OCI-LY7 (cell line): ENCODE data around the gene MYL6. TPM values are rescaled to one million over a fixed set of nuclear protein-coding genes. Genes with fewer than 3 reads are reported as not detected.

Experiments used
- BruUV-seq: library from RNA; stranded (reverse); fragments of 400-500 nt; replicated peaks from 2 replicates; lab custom pipeline; 2021; lab: Mats Ljungman, UMichigan
- CTCF ChIA-PET: fragments of 300-600 bp; sonication (Branson Sonifier 250); formaldehyde crosslinking; loops from one replicate; lab custom pipeline; 2022; ENCODE audit warnings: antibody characterized with exemption; ENCODE audit not compliant: unreplicated experiment; lab: Charles Lee
- POLR2A ChIA-PET: fragments of 300-600 bp; sonication (Branson Sonifier 250); formaldehyde crosslinking; loops from one replicate; lab custom pipeline; 2022; ENCODE audit warnings: antibody characterized with exemption; lab: Charles Lee
- DNase-seq: peaks from one replicate; pipeline ENCODE4 v3.0.0-alpha.2; 2015; ENCODE audit warnings: low spot score
- H2AFZ ChIP-seq: fragments of 200-600 bp; sonication (generic), shearing (Covaris generic); 2 replicates; pipeline ENCODE4 v1.6.1; 2014; ENCODE audit warnings: mild to moderate bottlenecking, antibody characterized with exemption, low read length, moderate library complexity
- H3K27ac ChIP-seq: fragments of 200-600 bp; sonication (generic); 2 replicates; pipeline ENCODE4 v1.5.1; 2014; ENCODE audit warnings: mixed run types, low read depth, mild to moderate bottlenecking, moderate library complexity, low read length, inconsistent platforms; ENCODE audit not compliant: poor library complexity, severe bottlenecking
- H3K36me3 ChIP-seq: fragments of 200-600 bp; sonication (generic); 2 replicates; pipeline ENCODE4 v1.6.1; 2014; ENCODE audit warnings: mild to moderate bottlenecking, antibody characterized with exemption, low read length, moderate library complexity, mixed read lengths; ENCODE audit not compliant: insufficient read depth
- H3K4me1 ChIP-seq: fragments of 200-600 bp; sonication (generic); 2 replicates; pipeline ENCODE4 v1.5.1; 2014; ENCODE audit warnings: mild to moderate bottlenecking, low read length; ENCODE audit not compliant: insufficient read depth, poor library complexity, severe bottlenecking
- H3K4me2 ChIP-seq: fragments of 200-600 bp; sonication (generic); 2 replicates; pipeline ENCODE4 v1.6.1; 2014; ENCODE audit warnings: mild to moderate bottlenecking, low read length
- H3K4me3 ChIP-seq: fragments of 200-600 bp; sonication (generic); 2 replicates; pipeline ENCODE4 v1.5.1; 2014; ENCODE audit warnings: mild to moderate bottlenecking, low read depth, low read length; ENCODE audit not compliant: poor library complexity, severe bottlenecking
- H3K79me2 ChIP-seq: fragments of 200-600 bp; sonication (generic); 2 replicates; pipeline ENCODE4 v1.6.1; 2016; ENCODE audit warnings: low read depth, mild to moderate bottlenecking, low read length, moderate library complexity, mixed read lengths; ENCODE audit not compliant: insufficient read depth
- H3K9me2 ChIP-seq: fragments of 200-600 bp; sonication (generic); 2 replicates; pipeline ENCODE4 v1.6.1; 2016; ENCODE audit warnings: mild to moderate bottlenecking, low read length, mixed read lengths; ENCODE audit not compliant: insufficient read depth
- H3K9me3 ChIP-seq: fragments of 200-600 bp; sonication (generic); 2 replicates; pipeline ENCODE4 v1.6.1; 2014; ENCODE audit warnings: mild to moderate bottlenecking, mixed run types, low read length, mixed read lengths
- H4K20me1 ChIP-seq: fragments of 200-600 bp; sonication (generic); 2 replicates; pipeline ENCODE4 v1.6.1; 2014; ENCODE audit warnings: mild to moderate bottlenecking, antibody characterized with exemption, low read length, moderate library complexity, mixed read lengths; ENCODE audit not compliant: insufficient read depth
- CTCF ChIP-seq: fragments of 200-600 bp; sonication (generic); conservative IDR thresholded peaks from 2 replicates; pipeline ENCODE4 v1.5.1; 2014; ENCODE audit warnings: mild to moderate bottlenecking, antibody characterized with exemption, low read length, moderate library complexity, mixed read lengths
- EZH2phosphoT487 ChIP-seq: fragments of 200-600 bp; sonication (generic); IDR thresholded peaks from 2 replicates; pipeline ENCODE4 v1.6.1; 2018; ENCODE audit warnings: low read depth, borderline replicate concordance, mild to moderate bottlenecking, mixed run types, antibody characterized with exemption, low read length, moderate library complexity, mixed read lengths
- intact Hi-C: fragments of 100-400 bp; cut with micrococcal nuclease; formaldehyde crosslinking; loops from one replicate; pipeline ENCODE4 v1.10.0; 2022; ENCODE audit not compliant: unreplicated experiment
- total RNA-seq, 2 experiments: library from RNA; depleted of rRNA in 1 of 2; stranded (reverse); fragments of >200 nt in 1 of 2; shearing (Covaris generic) in 1 of 2; gene quantifications; 2 replicates each; pipeline ENCODE4 v1.2.3, GENCODE V29; 2014 to 2022

Gene MYL6
- total RNA-seq, 2 experiments from 2014 or later, result 468 to 574 TPM

- H4K20me1 ChIP-seq, result no peaks in the 10 kb centered on the region
- H3K27ac ChIP-seq, result no peak overlapping the region
- H3K9me3 ChIP-seq, result no peaks in the 10 kb centered on the region
- peaks cover 7% of the 10 kb centered on the region; the same call in 1 of the 2 replicates for H3K79me2 ChIP-seq
- no peak overlapping the region for H2AFZ ChIP-seq
- H3K4me3 ChIP-seq, result no peak overlapping the region
- POLR2A ChIA-PET, result interaction anchor here (1.0 to 1.9 kb wide), 3 partner anchors 12 to 38 kb away, joined by 3 to 8 read pairs (median 6); no protein-coding TSS in a partner anchor
- no peak for DNase-seq
- intact Hi-C loops, result no loop called here
- H3K36me3 ChIP-seq, result peaks cover 8% of the 10 kb centered on the region
- no peaks in the 10 kb centered on the region for H3K9me2 ChIP-seq
- no peak for TF ChIP-seq CTCF
- TF ChIP-seq EZH2phosphoT487, result no peak
- peaks cover 26% of the 10 kb centered on the region for H3K4me1 ChIP-seq
- CTCF ChIA-PET, result no interaction called here
- BruUV-seq, result TSS peak; percentile 8
- H3K4me2 ChIP-seq, result 0 out of 2 replicates have a peak overlapping the region, but pooled peaks have one; percentile 95
These were observed 7.6 kb upstream of the MYL6 start for GRCh38 chr12:56150563-56150962.

GRCh38 chr12:56151672-56152131, 6.5 kb upstream of the MYL6 start:
- peaks cover 28% of the 10 kb centered on the region for H3K4me1 ChIP-seq
- TSS peak; percentile 86 for BruUV-seq
- H3K4me2 ChIP-seq, result peak overlapping the region; percentile 95
- intact Hi-C loops, result loop anchor here (1.0 kb wide), 2 partner anchors 25 to 32 kb away; no protein-coding TSS in a partner anchor
- peak overlapping the region; percentile 77 for H3K4me3 ChIP-seq
- peak; percentile 74 for TF ChIP-seq CTCF
- TF ChIP-seq EZH2phosphoT487, result no peak
- H3K9me3 ChIP-seq, result no peaks in the 10 kb centered on the region
- peaks cover 12% of the 10 kb centered on the region; the same call in 1 of the 2 replicates for H3K36me3 ChIP-seq
- H3K27ac ChIP-seq, result peak overlapping the region; percentile 87
- DNase-seq, result peak; percentile 83
- ChIA-PET CTCF (no interaction called here), POLR2A (interaction anchor here (0.6 to 1.9 kb wide), 8 partner anchors 13 to 113 kb away, joined by 3 to 13 read pairs (median 3); partner anchors contain the start of genes ESYT1 and ZC3H10)
- peaks cover 7% of the 10 kb centered on the region; the same call in 1 of the 2 replicates for H3K79me2 ChIP-seq
- H2AFZ ChIP-seq, result peak overlapping the region; percentile 75; the same call in 1 of the 2 replicates
- H4K20me1 ChIP-seq, result no peaks in the 10 kb centered on the region
- H3K9me2 ChIP-seq, result no peaks in the 10 kb centered on the region
